ENCODE data around the gene ZBBX. TPM values are rescaled to one million over a fixed set of nuclear protein-coding genes. Genes with fewer than 3 reads are reported as not detected.

ZBBX gene
- total and polyA plus RNA-seq, 9 of the 15 experiments (the other 6 are each of a cell fraction or from before 2014, with no cell fraction given): not detected

DNA sequence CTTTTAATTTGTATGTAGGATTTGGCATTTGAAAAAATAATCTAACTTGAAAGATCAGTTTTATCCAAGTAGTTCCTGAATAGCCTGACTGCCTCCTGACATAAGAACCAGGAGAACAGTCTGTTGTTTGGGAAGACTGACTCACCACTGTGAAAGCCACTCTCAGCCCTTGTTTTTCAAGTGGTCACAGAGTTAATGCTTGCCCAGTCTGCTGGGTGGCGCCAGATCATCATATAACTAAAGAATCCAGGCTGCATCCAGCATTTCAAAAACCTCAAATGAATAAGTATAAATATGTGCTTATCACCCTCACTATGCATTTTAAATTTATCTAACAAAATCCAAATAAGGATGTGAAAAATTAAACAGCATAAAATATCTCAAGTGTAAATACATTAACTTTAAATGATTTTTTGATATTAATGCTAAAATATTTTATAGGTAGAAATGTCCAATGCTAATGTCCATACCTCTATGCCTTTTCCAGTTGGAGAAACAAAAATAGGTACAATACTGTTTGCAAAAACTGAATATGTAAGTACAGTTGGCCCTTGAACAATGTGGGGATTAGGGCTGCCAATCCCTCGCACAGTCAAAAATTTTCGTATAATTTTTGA, 26.9 kb upstream of the ZBBX start (continued):
- TF ChIP-seq, protein P1, sequence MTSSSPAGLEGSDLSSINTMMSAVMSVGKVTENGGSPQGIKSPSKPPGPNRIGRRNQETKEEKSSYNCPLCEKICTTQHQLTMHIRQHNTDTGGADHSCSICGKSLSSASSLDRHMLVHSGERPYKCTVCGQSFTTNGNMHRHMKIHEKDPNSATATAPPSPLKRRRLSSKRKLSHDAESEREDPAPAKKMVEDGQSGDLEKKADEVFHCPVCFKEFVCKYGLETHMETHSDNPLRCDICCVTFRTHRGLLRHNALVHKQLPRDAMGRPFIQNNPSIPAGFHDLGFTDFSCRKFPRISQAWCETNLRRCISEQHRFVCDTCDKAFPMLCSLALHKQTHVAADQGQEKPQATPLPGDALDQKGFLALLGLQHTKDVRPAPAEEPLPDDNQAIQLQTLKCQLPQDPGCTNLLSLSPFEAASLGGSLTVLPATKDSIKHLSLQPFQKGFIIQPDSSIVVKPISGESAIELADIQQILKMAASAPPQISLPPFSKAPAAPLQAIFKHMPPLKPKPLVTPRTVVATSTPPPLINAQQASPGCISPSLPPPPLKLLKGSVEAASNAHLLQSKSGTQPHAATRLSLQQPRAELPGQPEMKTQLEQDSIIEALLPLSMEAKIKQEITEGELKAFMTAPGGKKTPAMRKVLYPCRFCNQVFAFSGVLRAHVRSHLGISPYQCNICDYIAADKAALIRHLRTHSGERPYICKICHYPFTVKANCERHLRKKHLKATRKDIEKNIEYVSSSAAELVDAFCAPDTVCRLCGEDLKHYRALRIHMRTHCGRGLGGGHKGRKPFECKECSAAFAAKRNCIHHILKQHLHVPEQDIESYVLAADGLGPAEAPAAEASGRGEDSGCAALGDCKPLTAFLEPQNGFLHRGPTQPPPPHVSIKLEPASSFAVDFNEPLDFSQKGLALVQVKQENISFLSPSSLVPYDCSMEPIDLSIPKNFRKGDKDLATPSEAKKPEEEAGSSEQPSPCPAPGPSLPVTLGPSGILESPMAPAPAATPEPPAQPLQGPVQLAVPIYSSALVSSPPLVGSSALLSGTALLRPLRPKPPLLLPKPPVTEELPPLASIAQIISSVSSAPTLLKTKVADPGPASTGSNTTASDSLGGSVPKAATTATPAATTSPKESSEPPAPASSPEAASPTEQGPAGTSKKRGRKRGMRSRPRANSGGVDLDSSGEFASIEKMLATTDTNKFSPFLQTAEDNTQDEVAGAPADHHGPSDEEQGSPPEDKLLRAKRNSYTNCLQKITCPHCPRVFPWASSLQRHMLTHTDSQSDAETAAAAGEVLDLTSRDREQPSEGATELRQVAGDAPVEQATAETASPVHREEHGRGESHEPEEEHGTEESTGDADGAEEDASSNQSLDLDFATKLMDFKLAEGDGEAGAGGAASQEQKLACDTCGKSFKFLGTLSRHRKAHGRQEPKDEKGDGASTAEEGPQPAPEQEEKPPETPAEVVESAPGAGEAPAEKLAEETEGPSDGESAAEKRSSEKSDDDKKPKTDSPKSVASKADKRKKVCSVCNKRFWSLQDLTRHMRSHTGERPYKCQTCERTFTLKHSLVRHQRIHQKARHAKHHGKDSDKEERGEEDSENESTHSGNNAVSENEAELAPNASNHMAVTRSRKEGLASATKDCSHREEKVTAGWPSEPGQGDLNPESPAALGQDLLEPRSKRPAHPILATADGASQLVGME (CRISPR knock-in tag; IDR thresholded peaks at IDR 0.05): no peak

DNA sequence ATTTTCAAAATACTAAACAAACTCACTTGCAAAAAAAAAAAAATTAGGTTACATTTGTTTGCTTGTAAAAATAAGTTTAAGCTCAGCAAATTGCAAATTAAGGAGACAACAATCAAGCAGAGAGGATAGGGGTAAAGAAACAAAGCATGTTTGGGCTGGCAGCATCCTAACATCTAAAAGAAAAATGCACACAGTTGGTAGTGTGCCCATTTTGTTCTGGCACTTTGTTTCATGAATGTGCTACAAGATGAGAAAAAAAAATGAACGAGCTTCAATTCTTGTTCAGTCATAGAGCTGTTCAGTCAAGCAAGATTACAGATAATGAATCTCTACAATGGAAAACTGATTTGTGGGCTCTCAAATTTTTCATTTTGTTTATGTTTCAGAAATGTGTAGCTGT, 17.7 kb upstream of the ZBBX start:
- ChIA-PET CTCF (ENCODE audit: low intra/inter-chr PET ratio) (no interaction called here), POLR2A (interaction anchor here (0.7 kb wide), 1 partner anchor 13 kb away, joined by 3 read pairs; no protein-coding TSS in a partner anchor)
- BruUV-seq (replicated peaks): no TSS peak
- Histone ChIP-seq H3K27me3 (ENCODE audit: control insufficient read depth in 2 of 2, insufficient read depth in 2 of 2, low read length in 2 of 2) (no peaks in the 10 kb centered on the region), H4K20me1 (replicated peaks; ENCODE audit: control insufficient read depth, insufficient read depth, low read length) (no peaks in the 10 kb centered on the region), H3K9me1 (ENCODE audit: control insufficient read depth, insufficient read depth, low read length) (no peaks in the 10 kb centered on the region), H3K27ac (ENCODE audit: extremely low read depth, low read depth, low read length) (no peak overlapping the region), H3K4me2 (ENCODE audit: insufficient read depth, low read length) (no peak overlapping the region), H3K9ac (ENCODE audit: insufficient read depth in 1 of 2, low read depth in 2 of 2, low read length in 2 of 2) (no peak overlapping the region), H3K36me3 (ENCODE audit: control insufficient read depth, insufficient read depth, low read length) (no peaks in the 10 kb centered on the region), H2AFZ (ENCODE audit: low read depth, low read length) (no peak overlapping the region), H3K9me3 (replicated peaks; ENCODE audit: control insufficient read depth, insufficient read depth, low read depth, low read length) (no peaks in the 10 kb centered on the region), H3K79me2 (ENCODE audit: control insufficient read depth, insufficient read depth, low read length) (no peaks in the 10 kb centered on the region), H3K4me3 (no peak overlapping the region), H3K4me1 (replicated peaks in 1 of 2; ENCODE audit: control insufficient read depth in 2 of 2, insufficient read depth in 2 of 2, low read length in 2 of 2) (no peaks in the 10 kb centered on the region)
- in situ Hi-C loops (cut with MboI): no loop called here
- DNase-seq (ENCODE audit: extremely low read depth in 1 of 4, low spot score in 3 of 4) (no peak), FAIRE-seq (no peak), ATAC-seq (no peak)
- WGBS (ENCODE audit: insufficient coverage, low coverage, missing lambda C conversion rate): 0% methylated on average over 1 of the region's 1 CpG
- intact Hi-C loops (cut with micrococcal nuclease): no loop called here
- TF ChIP-seq NFATC3 (IDR thresholded peaks at IDR 0.05) (no peak), CREB1 (IDR thresholded peaks at IDR 0.05) (no peak), CREB1 (CRISPR knock-in tag; IDR thresholded peaks at IDR 0.05) (no peak), THRAP3 (IDR thresholded peaks at IDR 0.05; ENCODE audit: borderline replicate concordance) (no peak), ZNF274 (IDR thresholded peaks at IDR 0.05; ENCODE audit: borderline replicate concordance, low read depth, low read length) (no peak), BRCA1 (IDR thresholded peaks at IDR 0.05) (no peak), BRCA1 (CRISPR knock-in tag; IDR thresholded peaks at IDR 0.05) (no peak), MAFG (tag; conservative IDR thresholded peaks at IDR 0.05) (no peak), PHF21A (IDR thresholded peaks at IDR 0.05; ENCODE audit: borderline replicate concordance, low read depth) (no peak), ZNF717 (CRISPR knock-in tag; IDR thresholded peaks at IDR 0.05) (no peak), SIN3B (IDR thresholded peaks at IDR 0.05; ENCODE audit: low read depth) (no peak), CC2D1A (IDR thresholded peaks at IDR 0.05) (no peak), ZNF184 (CRISPR knock-in tag; IDR thresholded peaks at IDR 0.05) (no peak), POLR2B (IDR thresholded peaks at IDR 0.05; ENCODE audit: low read depth, partially characterized antibody) (no peak), HNRNPL (IDR thresholded peaks at IDR 0.05; ENCODE audit: low read depth, low read length) (no peak), POLR2G (IDR thresholded peaks at IDR 0.05; ENCODE audit: low read depth, low read length) (no peak)
- TF ChIP-seq, protein P2, sequence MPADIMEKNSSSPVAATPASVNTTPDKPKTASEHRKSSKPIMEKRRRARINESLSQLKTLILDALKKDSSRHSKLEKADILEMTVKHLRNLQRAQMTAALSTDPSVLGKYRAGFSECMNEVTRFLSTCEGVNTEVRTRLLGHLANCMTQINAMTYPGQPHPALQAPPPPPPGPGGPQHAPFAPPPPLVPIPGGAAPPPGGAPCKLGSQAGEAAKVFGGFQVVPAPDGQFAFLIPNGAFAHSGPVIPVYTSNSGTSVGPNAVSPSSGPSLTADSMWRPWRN (IDR thresholded peaks at IDR 0.05; ENCODE audit: low read depth): no peak
